ENCODE results near the gene SH3RF3. TPM values are rescaled to one million over a fixed set of nuclear protein-coding genes. Genes with fewer than 3 reads are reported as not detected.

The SH3RF3 gene
- total and polyA plus RNA-seq, 5 donors = 5.7 to 8.8 (median 8.1) TPM

DNA sequence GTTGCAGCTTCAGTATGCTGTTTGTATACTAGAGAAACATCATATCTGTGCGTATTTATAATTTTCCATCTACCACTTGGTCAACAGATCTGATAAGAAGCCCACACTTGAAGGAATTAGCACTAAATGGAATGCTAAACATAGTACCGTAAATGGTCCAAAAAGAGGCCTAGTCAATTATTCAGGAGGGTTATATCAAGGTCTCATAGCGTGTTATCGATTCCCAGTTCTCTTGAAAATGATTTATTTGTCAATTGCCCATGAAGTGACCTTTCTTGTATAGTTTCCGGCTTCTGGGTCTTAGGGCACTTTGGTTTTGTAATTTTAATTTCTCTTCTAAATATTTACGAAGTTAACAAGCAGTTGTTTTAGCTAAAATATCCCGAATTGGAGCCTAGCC, 18.4 kb downstream of the SH3RF3 start:
- no peak overlapping the region for H3K27ac ChIP-seq (ENCODE audit: low read length)
- no peak overlapping the region for H3K4me3 ChIP-seq (ENCODE audit: low read length)
- WGBS = 99% methylated on average over 7 of the region's 7 CpGs
- H3K9me3 ChIP-seq (ENCODE audit: control insufficient read depth, low read length) = no peaks in the 10 kb centered on the region
- no peaks in the 10 kb centered on the region for H3K27me3 ChIP-seq (ENCODE audit: control insufficient read depth, insufficient read depth)
- intact Hi-C loops (cut with DNase I) = no loop called here
- ATAC-seq = no peak
- H3K4me1 ChIP-seq (ENCODE audit: control insufficient read depth, insufficient read depth, low read length) = peaks cover 7% of the 10 kb centered on the region
- DNase-seq = no peak

DNA sequence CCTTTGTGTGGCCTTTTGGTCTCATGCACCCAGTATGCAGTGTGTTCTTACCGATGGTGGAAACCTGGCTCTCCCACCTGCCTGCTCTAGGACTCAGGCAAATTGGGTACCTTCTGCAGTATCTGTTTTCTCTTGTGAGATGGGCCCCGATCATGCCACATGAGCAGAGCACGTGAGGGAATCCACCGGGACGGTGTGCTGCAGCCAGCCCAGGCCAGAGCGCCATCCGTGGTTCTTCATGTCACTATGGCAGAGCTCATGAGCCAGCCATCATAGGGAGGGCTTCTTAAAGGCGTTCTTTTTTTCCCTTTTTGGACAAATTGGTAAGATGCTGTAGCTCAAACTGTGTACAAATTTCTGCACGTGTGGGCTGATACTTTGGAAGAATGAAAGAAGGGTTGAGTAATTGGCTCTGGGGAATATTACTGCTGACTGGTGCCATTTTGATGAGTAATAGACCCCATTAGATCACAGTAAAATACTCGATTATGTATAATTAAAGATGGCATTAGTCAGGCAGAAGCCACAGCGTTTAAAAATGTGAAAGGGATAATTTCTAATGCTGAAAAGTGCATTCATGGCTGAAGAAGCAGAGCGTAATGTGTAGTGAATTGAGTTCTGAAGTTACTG, 19.2 kb downstream of the SH3RF3 start:
- peak in 1 of 2 donors; percentile 23 for ATAC-seq
- Histone ChIP-seq H3K4me1 (ENCODE audit: control insufficient read depth, insufficient read depth, low read length) (peaks cover 7% of the 10 kb centered on the region), H3K4me3 (ENCODE audit: low read length) (no peak overlapping the region), H3K27ac (ENCODE audit: low read length) (no peak overlapping the region), H3K27me3 (ENCODE audit: control insufficient read depth, insufficient read depth) (no peaks in the 10 kb centered on the region), H3K9me3 (ENCODE audit: control insufficient read depth, low read length) (no peaks in the 10 kb centered on the region)
- no peak for DNase-seq
- WGBS = 73% methylated on average over 12 of the region's 12 CpGs
- intact Hi-C loops (cut with DNase I) = no loop called here

GRCh38 chr2:109148991-109149645, 20.1 kb downstream of the SH3RF3 start:
- Histone ChIP-seq H3K4me1 (ENCODE audit: control insufficient read depth, insufficient read depth, low read length) (peaks cover 7% of the 10 kb centered on the region), H3K27ac (ENCODE audit: low read length) (no peak overlapping the region), H3K4me3 (ENCODE audit: low read length) (no peak overlapping the region), H3K27me3 (ENCODE audit: control insufficient read depth, insufficient read depth) (no peaks in the 10 kb centered on the region), H3K9me3 (ENCODE audit: control insufficient read depth, low read length) (no peaks in the 10 kb centered on the region)
- WGBS = 69% methylated on average over 8 of the region's 8 CpGs
- intact Hi-C loops (cut with DNase I) = no loop called here
- DNase-seq = no peak
- ATAC-seq = peak in 1 of 2 donors; percentile 37

- intact Hi-C loops (cut with DNase I) = no loop called here
- no peaks in the 10 kb centered on the region for H3K9me3 ChIP-seq (ENCODE audit: control insufficient read depth, low read length)
- DNase-seq = no peak
- no peaks in the 10 kb centered on the region for H3K27me3 ChIP-seq (ENCODE audit: control insufficient read depth, insufficient read depth)
- ATAC-seq = no peak
- no peak overlapping the region for H3K27ac ChIP-seq (ENCODE audit: low read length)
- H3K4me1 ChIP-seq (ENCODE audit: control insufficient read depth, insufficient read depth, low read length) = peaks cover 7% of the 10 kb centered on the region
- WGBS = 91% methylated on average over 3 of the region's 3 CpGs
- no peak overlapping the region for H3K4me3 ChIP-seq (ENCODE audit: low read length)
Observed at GRCh38 chr2:109150559-109150958, 21.6 kb downstream of the SH3RF3 start.

- no peaks in the 10 kb centered on the region for H3K9me3 ChIP-seq (ENCODE audit: control insufficient read depth, low read length)
- H3K4me3 ChIP-seq (ENCODE audit: low read length) = no peak overlapping the region
- DNase-seq (no peak), ATAC-seq (no peak)
- 85% methylated on average over 4 of the region's 4 CpGs for WGBS
- intact Hi-C loops (cut with DNase I) = no loop called here
- H3K27me3 ChIP-seq (ENCODE audit: control insufficient read depth, insufficient read depth) = no peaks in the 10 kb centered on the region
- H3K4me1 ChIP-seq (ENCODE audit: control insufficient read depth, insufficient read depth, low read length) = peaks cover 12% of the 10 kb centered on the region
- H3K27ac ChIP-seq (ENCODE audit: low read length) = no peak overlapping the region
Observed at GRCh38 chr2:109151519-109151918, 22.5 kb downstream of the SH3RF3 start.

DNA sequence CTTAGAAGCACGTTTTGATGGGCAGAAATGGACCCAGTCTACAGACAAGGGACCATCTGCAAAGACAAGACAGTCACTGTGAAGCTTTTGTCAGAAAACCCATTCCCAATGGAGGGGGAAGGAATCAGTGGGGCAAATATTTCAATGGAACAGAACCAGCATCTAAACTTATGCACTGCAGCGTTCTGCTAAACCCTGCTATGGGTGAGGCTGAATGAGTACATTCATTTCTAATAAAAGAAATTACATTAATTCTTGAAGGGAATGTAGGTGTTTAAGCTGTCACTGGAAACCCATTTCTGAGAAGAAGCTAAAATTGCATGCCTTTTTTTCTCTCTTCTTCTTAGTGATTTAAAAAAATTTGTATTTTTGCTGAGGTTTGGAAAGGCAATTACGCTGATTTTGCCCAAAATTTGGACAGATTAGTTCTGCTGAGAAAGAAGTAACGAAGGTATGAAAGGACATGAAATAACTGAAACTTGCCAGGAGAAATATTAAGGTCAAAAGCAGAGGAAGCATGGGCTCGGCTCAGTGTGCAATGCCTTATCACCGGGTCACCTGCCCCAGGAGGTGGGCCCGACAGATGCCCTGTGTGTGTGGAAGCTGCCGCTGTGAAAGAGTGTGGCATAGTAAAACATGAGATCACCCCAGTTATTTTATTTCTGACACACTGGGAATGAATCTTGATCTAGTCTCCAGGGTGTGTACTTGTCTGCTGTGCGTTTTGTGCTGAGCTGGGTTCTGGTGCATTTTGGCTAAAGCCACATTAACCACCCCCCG, 24.2 kb downstream of the SH3RF3 start:
- ATAC-seq = no peak
- no peak overlapping the region for H3K27ac ChIP-seq (ENCODE audit: low read length)
- no peak overlapping the region for H3K4me3 ChIP-seq (ENCODE audit: low read length)
- intact Hi-C loops (cut with DNase I) = no loop called here
- no peaks in the 10 kb centered on the region for H3K27me3 ChIP-seq (ENCODE audit: control insufficient read depth, insufficient read depth)
- peaks cover 12% of the 10 kb centered on the region for H3K4me1 ChIP-seq (ENCODE audit: control insufficient read depth, insufficient read depth, low read length)
- no peak for DNase-seq
- H3K9me3 ChIP-seq (ENCODE audit: control insufficient read depth, low read length) = no peaks in the 10 kb centered on the region
- WGBS = 87% methylated on average over 10 of the region's 10 CpGs

- Histone ChIP-seq H3K9me3 (ENCODE audit: control insufficient read depth, low read length) (no peaks in the 10 kb centered on the region), H3K27me3 (ENCODE audit: control insufficient read depth, insufficient read depth) (no peaks in the 10 kb centered on the region), H3K27ac (ENCODE audit: low read length) (no peak overlapping the region), H3K4me3 (ENCODE audit: low read length) (no peak overlapping the region), H3K4me1 (ENCODE audit: control insufficient read depth, insufficient read depth, low read length) (peaks cover 12% of the 10 kb centered on the region)
- DNase-seq (no peak), ATAC-seq (no peak)
- intact Hi-C loops (cut with DNase I) = no loop called here
- WGBS = 88% methylated on average over 5 of the region's 5 CpGs
Observed at GRCh38 chr2:109153807-109154206, 24.8 kb downstream of the SH3RF3 start.

DNA sequence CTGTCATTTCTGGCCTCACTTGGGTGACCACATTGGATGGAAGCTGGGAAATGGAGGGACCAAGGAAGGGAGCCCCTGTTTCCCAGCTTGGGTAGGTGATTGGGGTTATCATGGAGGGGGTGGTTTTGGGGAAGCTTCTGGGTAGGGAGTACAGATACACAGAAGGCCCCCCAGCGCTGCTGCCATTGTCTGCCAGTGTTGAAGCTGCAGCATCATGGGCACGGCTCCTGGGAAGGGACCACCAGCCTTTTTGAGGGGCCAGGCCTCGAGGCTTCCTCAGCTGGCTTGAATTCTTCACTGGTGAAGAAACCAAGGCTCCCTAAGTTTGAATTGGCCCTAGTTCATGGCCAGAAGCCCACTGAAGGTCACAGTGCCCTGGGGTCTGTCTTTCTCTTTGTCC, 25.2 kb downstream of the SH3RF3 start:
- Histone ChIP-seq H3K27me3 (ENCODE audit: control insufficient read depth, insufficient read depth) (no peaks in the 10 kb centered on the region), H3K4me1 (ENCODE audit: control insufficient read depth, insufficient read depth, low read length) (peaks cover 10% of the 10 kb centered on the region), H3K27ac (ENCODE audit: low read length) (no peak overlapping the region), H3K4me3 (ENCODE audit: low read length) (no peak overlapping the region), H3K9me3 (ENCODE audit: control insufficient read depth, low read length) (no peaks in the 10 kb centered on the region)
- WGBS = 78% methylated on average over 3 of the region's 3 CpGs
- intact Hi-C loops (cut with DNase I) = no loop called here
- ATAC-seq (no peak), DNase-seq (no peak)

GRCh38 chr2:109155553-109156451, 26.8 kb downstream of the SH3RF3 start:
- peak; percentile 79 to 90 for ATAC-seq
- intact Hi-C loops (cut with DNase I) = no loop called here
- Histone ChIP-seq H3K27me3 (ENCODE audit: control insufficient read depth, insufficient read depth) (no peaks in the 10 kb centered on the region), H3K4me1 (ENCODE audit: control insufficient read depth, insufficient read depth, low read length) (peaks cover 10% of the 10 kb centered on the region), H3K27ac (ENCODE audit: low read length) (no peak overlapping the region), H3K9me3 (ENCODE audit: control insufficient read depth, low read length) (no peaks in the 10 kb centered on the region), H3K4me3 (ENCODE audit: low read length) (no peak overlapping the region)
- WGBS = 40% methylated on average over 11 of the region's 11 CpGs
- DNase-seq = no peak

- no peak for ATAC-seq
- 98% methylated on average over 5 of the region's 5 CpGs for WGBS
- intact Hi-C loops (cut with DNase I) = no loop called here
Observed at GRCh38 chr2:109157563-109158105, 28.6 kb downstream of the SH3RF3 start.

More at GRCh38 chr2:109157563-109158105, 28.6 kb downstream of the SH3RF3 start:
- Histone ChIP-seq H3K27me3 (ENCODE audit: control insufficient read depth, insufficient read depth) (no peaks in the 10 kb centered on the region), H3K4me1 (ENCODE audit: control insufficient read depth, insufficient read depth, low read length) (peaks cover 11% of the 10 kb centered on the region), H3K27ac (ENCODE audit: low read length) (no peak overlapping the region), H3K4me3 (ENCODE audit: low read length) (no peak overlapping the region), H3K9me3 (ENCODE audit: control insufficient read depth, low read length) (no peaks in the 10 kb centered on the region)
- no peak for DNase-seq
